Chondrocyte (in vitro differentiated cells): Measurements from ENCODE around the gene FAR1. TPM values are rescaled to one million over a fixed set of nuclear protein-coding genes. Genes with fewer than 3 reads are reported as not detected.

ENCODE experiments used
- DNase-seq: peaks from one replicate; pipeline ENCODE4 v3.0.0; 2021; ENCODE audit warnings: mixed read lengths, low spot score
- H3K27ac Mint-ChIP-seq: one replicate; pipeline ENCODE4 v1.8.0; 2021; ENCODE audit warnings: mild to moderate bottlenecking, moderate library complexity, mixed read lengths; ENCODE audit not compliant: unreplicated experiment
- H3K27me3 Mint-ChIP-seq: 2 replicates; pipeline ENCODE4 v1.8.0; 2021; ENCODE audit warnings: low read depth, mixed read lengths
- H3K36me3 Mint-ChIP-seq: 2 replicates; pipeline ENCODE4 v1.8.0; 2021; ENCODE audit warnings: low read depth, mixed read lengths
- H3K4me1 Mint-ChIP-seq: 2 replicates; pipeline ENCODE4 v1.8.0; 2021; ENCODE audit warnings: low read depth, mild to moderate bottlenecking, mixed read lengths
- H3K4me3 Mint-ChIP-seq: one replicate; pipeline ENCODE4 v1.8.0; 2021; ENCODE audit warnings: mild to moderate bottlenecking, moderate library complexity, mixed read lengths; ENCODE audit not compliant: unreplicated experiment
- H3K9me3 Mint-ChIP-seq: 2 replicates; pipeline ENCODE4 v1.8.0; 2021; ENCODE audit warnings: low read depth, mixed read lengths
- CTCF ChIP-seq: fragments of 200-600 bp; sonication (generic); IDR thresholded peaks from 2 replicates; pipeline ENCODE4 v1.5.0; 2021; ENCODE audit warnings: antibody characterized with exemption, mild to moderate bottlenecking, moderate library complexity
- total RNA-seq: library from RNA; stranded (reverse); gene quantifications from 3 replicates; pipeline ENCODE4 v1.2.1, GENCODE V29; 2021

Gene FAR1
- total RNA-seq, 1 donor from 2014 or later = 74.6 TPM

DNA sequence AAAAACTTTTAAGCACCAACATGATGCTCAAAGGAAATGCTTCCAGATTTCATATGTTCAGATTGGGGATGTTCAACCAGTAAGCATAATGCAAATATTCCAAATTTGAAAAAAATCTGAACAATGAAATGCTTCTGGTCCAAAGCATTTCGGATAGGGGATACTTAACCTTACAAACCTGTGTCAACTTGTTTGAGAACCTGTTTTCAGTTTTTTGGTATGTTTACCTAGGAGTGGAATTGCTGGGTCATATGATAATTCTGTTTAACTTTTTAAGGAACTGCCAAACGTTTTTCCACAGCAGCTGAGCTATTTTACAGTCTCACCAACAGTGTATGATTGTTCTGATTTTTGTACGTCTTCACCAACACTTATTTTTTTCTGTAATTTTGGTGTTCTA lies 23.7 kb downstream of the FAR1 start:
- Mint-ChIP-seq H3K27ac (no peak overlapping the region), H3K36me3 (peaks cover 5% of the 10 kb centered on the region), H3K4me1 (peaks cover 21% of the 10 kb centered on the region), H3K27me3 (no peaks in the 10 kb centered on the region), H3K4me3 (no peak overlapping the region), H3K9me3 (peaks cover 6% of the 10 kb centered on the region)
- no peak for TF ChIP-seq CTCF
- DNase-seq = no peak

GRCh38 chr11:13694115-13694514 lies 25.6 kb downstream of the FAR1 start:
- Mint-ChIP-seq H3K27me3 (no peaks in the 10 kb centered on the region), H3K9me3 (peaks cover 3% of the 10 kb centered on the region), H3K36me3 (peaks cover 9% of the 10 kb centered on the region), H3K27ac (no peak overlapping the region), H3K4me3 (no peak overlapping the region), H3K4me1 (peaks cover 21% of the 10 kb centered on the region)
- no peak for DNase-seq
- no peak for TF ChIP-seq CTCF

DNA sequence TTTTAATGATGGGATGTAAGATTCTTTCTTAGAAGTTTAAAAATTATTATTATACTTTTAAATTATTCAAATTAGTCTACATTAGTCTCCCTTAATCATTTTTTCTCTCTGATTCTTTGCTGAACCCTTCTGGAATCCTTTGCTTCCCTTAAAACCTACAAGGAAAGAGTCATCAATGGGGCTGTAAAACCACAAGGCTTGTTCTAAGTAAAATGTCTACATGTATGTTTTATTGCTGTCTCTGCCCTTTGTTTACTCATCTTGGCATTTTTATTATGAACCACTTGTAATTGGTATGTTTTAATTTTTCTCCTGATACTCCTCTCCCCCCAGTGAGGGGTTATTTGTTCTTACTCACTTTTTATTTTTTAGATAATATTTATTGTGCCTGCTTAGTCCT lies 27.4 kb downstream of the FAR1 start:
- TF ChIP-seq CTCF = no peak
- Mint-ChIP-seq H3K4me1 (peaks cover 18% of the 10 kb centered on the region), H3K4me3 (no peak overlapping the region), H3K9me3 (no peaks in the 10 kb centered on the region), H3K36me3 (peaks cover 9% of the 10 kb centered on the region), H3K27me3 (no peaks in the 10 kb centered on the region), H3K27ac (no peak overlapping the region)
- no peak for DNase-seq

- no peak overlapping the region for H3K27ac Mint-ChIP-seq
- H3K4me3 Mint-ChIP-seq = no peak overlapping the region
- DNase-seq = no peak
- TF ChIP-seq CTCF = no peak
- H3K27me3 Mint-ChIP-seq = no peaks in the 10 kb centered on the region
- no peaks in the 10 kb centered on the region for H3K9me3 Mint-ChIP-seq
- peaks cover 18% of the 10 kb centered on the region for H3K4me1 Mint-ChIP-seq
- peaks cover 9% of the 10 kb centered on the region for H3K36me3 Mint-ChIP-seq
Measured at GRCh38 chr11:13697710-13698109, 29.2 kb downstream of the FAR1 start.

- no peak for TF ChIP-seq CTCF
- Mint-ChIP-seq H3K36me3 (peaks cover 11% of the 10 kb centered on the region), H3K4me1 (peaks cover 18% of the 10 kb centered on the region), H3K9me3 (no peaks in the 10 kb centered on the region), H3K27me3 (no peaks in the 10 kb centered on the region), H3K27ac (no peak overlapping the region), H3K4me3 (no peak overlapping the region)
- DNase-seq = no peak
Measured at GRCh38 chr11:13698132-13698531, 29.7 kb downstream of the FAR1 start.
